ENCODE results near the gene ADAP1. TPM values are rescaled to one million over a fixed set of nuclear protein-coding genes. Genes with fewer than 3 reads are reported as not detected.

ADAP1 gene
- total RNA-seq, 1 experiment from 2014 or later, result 77.6 TPM

- no peak overlapping the region for H3K4me3 ChIP-seq (ENCODE audit: low read depth, low read length)
- Mint-ChIP-seq H3K36me3 (ENCODE audit: insufficient read depth, unreplicated experiment) (peaks cover 32% of the 10 kb centered on the region), H3K9me3 (ENCODE audit: unreplicated experiment) (peaks cover 17% of the 10 kb centered on the region), H3K4me1 (ENCODE audit: low read depth, unreplicated experiment) (no peaks in the 10 kb centered on the region), H3K27ac (ENCODE audit: unreplicated experiment) (peak overlapping the region; percentile 15), H3K27me3 (ENCODE audit: insufficient read depth, unreplicated experiment) (no peaks in the 10 kb centered on the region), H3K4me3 (ENCODE audit: unreplicated experiment) (no peak overlapping the region)
- peaks cover 1% of the 10 kb centered on the region for H3K36me3 ChIP-seq (ENCODE audit: control insufficient read depth, insufficient read depth, low read length)
- ChIA-PET CTCF (no interaction called here), POLR2A (interaction anchor here (0.6 kb wide), 1 partner anchor 38 kb away, joined by 3 read pairs; no protein-coding TSS in a partner anchor)
- H3K4me1 ChIP-seq, result no peaks in the 10 kb centered on the region
- no TSS peak for BruUV-seq (replicated peaks)
- intact Hi-C loops (cut with micrococcal nuclease; ENCODE audit: unreplicated experiment), result no loop called here
- no peaks in the 10 kb centered on the region for H3K27me3 ChIP-seq (replicated peaks; ENCODE audit: control insufficient read depth, insufficient read depth, low read length)
- peaks cover 9% of the 10 kb centered on the region; the same call in 1 of the 2 replicates for H3K9me3 ChIP-seq
- TF ChIP-seq CTCF (IDR thresholded peaks at IDR 0.05; ENCODE audit: insufficient read depth in 1 of 2, low read depth in 1 of 2, low read length in 1 of 2, severe bottlenecking in 1 of 2, unreplicated experiment in 1 of 2), result no peak
- peak in 1 of 2 experiments; percentile 30 for DNase-seq
Measured at GRCh38 chr7:937856-938484, 16.5 kb downstream of the ADAP1 start.

- H3K4me3 ChIP-seq (ENCODE audit: low read depth, low read length), result no peak overlapping the region
- DNase-seq, result no peak
- POLR2A ChIA-PET, result no interaction called here
- no peaks in the 10 kb centered on the region for H3K27me3 Mint-ChIP-seq (ENCODE audit: insufficient read depth, unreplicated experiment)
- H3K9me3 Mint-ChIP-seq (ENCODE audit: unreplicated experiment), result peaks cover 10% of the 10 kb centered on the region
- no peak for TF ChIP-seq CTCF (IDR thresholded peaks at IDR 0.05; ENCODE audit: insufficient read depth in 1 of 2, low read depth in 1 of 2, low read length in 1 of 2, severe bottlenecking in 1 of 2, unreplicated experiment in 1 of 2)
- H3K27ac Mint-ChIP-seq (ENCODE audit: unreplicated experiment), result no peak overlapping the region
- no peaks in the 10 kb centered on the region for H3K4me1 ChIP-seq
- CTCF ChIA-PET, result no interaction called here
- peaks cover 1% of the 10 kb centered on the region for H3K36me3 ChIP-seq (ENCODE audit: control insufficient read depth, insufficient read depth, low read length)
- no peaks in the 10 kb centered on the region for H3K4me1 Mint-ChIP-seq (ENCODE audit: low read depth, unreplicated experiment)
- no peak overlapping the region for H3K4me3 Mint-ChIP-seq (ENCODE audit: unreplicated experiment)
- H3K27me3 ChIP-seq (replicated peaks; ENCODE audit: control insufficient read depth, insufficient read depth, low read length), result no peaks in the 10 kb centered on the region
- peaks cover 38% of the 10 kb centered on the region for H3K36me3 Mint-ChIP-seq (ENCODE audit: insufficient read depth, unreplicated experiment)
- BruUV-seq (replicated peaks), result no TSS peak
- intact Hi-C loops (cut with micrococcal nuclease; ENCODE audit: unreplicated experiment), result no loop called here
- H3K9me3 ChIP-seq, result peaks cover 9% of the 10 kb centered on the region; the same call in 1 of the 2 replicates
Measured at GRCh38 chr7:936386-937054, 18.0 kb downstream of the ADAP1 start.

GRCh38 chr7:935874-936385, 18.6 kb downstream of the ADAP1 start:
- no TSS peak for BruUV-seq (replicated peaks)
- Histone ChIP-seq H3K4me3 (ENCODE audit: low read depth, low read length) (no peak overlapping the region), H3K36me3 (ENCODE audit: control insufficient read depth, insufficient read depth, low read length) (peaks cover 1% of the 10 kb centered on the region), H3K9me3 (peaks cover 3% of the 10 kb centered on the region; the same call in 1 of the 2 replicates), H3K27me3 (replicated peaks; ENCODE audit: control insufficient read depth, insufficient read depth, low read length) (no peaks in the 10 kb centered on the region), H3K4me1 (no peaks in the 10 kb centered on the region)
- H3K9me3 Mint-ChIP-seq (ENCODE audit: unreplicated experiment), result peaks cover 4% of the 10 kb centered on the region
- no peaks in the 10 kb centered on the region for H3K4me1 Mint-ChIP-seq (ENCODE audit: low read depth, unreplicated experiment)
- DNase-seq, result no peak
- H3K27ac Mint-ChIP-seq (ENCODE audit: unreplicated experiment), result no peak overlapping the region
- no peak for TF ChIP-seq CTCF (IDR thresholded peaks at IDR 0.05; ENCODE audit: insufficient read depth in 1 of 2, low read depth in 1 of 2, low read length in 1 of 2, severe bottlenecking in 1 of 2, unreplicated experiment in 1 of 2)
- H3K36me3 Mint-ChIP-seq (ENCODE audit: insufficient read depth, unreplicated experiment), result peaks cover 38% of the 10 kb centered on the region
- ChIA-PET POLR2A (no interaction called here), CTCF (no interaction called here)
- no peaks in the 10 kb centered on the region for H3K27me3 Mint-ChIP-seq (ENCODE audit: insufficient read depth, unreplicated experiment)
- intact Hi-C loops (cut with micrococcal nuclease; ENCODE audit: unreplicated experiment), result no loop called here
- no peak overlapping the region for H3K4me3 Mint-ChIP-seq (ENCODE audit: unreplicated experiment)

All from Caco-2 (cell line).